A549 (cell line): Measurements from ENCODE around the gene DNAJA1.

ENCODE experiments used
- CEBPB ChIP-seq, 2 experiments: fragments of >200 bp in 1 of 2; sonication (Bioruptor Twin) in 1 of 2; formaldehyde crosslinking in 1 of 2; IDR thresholded peaks; 2 replicates each; pipeline ENCODE4 v1.6.1; 2012 to 2016
- CHD4 ChIP-seq: fragments of 200-600 bp; sonication (generic); IDR thresholded peaks from 2 replicates; pipeline ENCODE4 v1.6.1; 2016; ENCODE audit warnings: antibody characterized with exemption, mild to moderate bottlenecking, borderline replicate concordance
- KDM5A ChIP-seq: fragments of 200-600 bp; sonication (generic); IDR thresholded peaks from 2 replicates; pipeline ENCODE4 v1.6.1; 2016; ENCODE audit warnings: antibody characterized with exemption, mild to moderate bottlenecking
- SMC3 ChIP-seq: fragments of >200 bp; sonication (Bioruptor Twin); formaldehyde crosslinking; IDR thresholded peaks from 3 replicates; pipeline ENCODE4 v1.6.1; 2018; ENCODE audit warnings: inconsistent platforms
- TF ChIP-seq, protein P1 (sequence below): fragments of >200 bp; sonication (Bioruptor Twin); formaldehyde crosslinking; IDR thresholded peaks from 3 replicates; pipeline ENCODE4 v1.5.1; 2016
- TF ChIP-seq, protein P2 (sequence below): IDR thresholded peaks from 2 replicates; pipeline ENCODE4 v1.6.1; 2012

DNA sequence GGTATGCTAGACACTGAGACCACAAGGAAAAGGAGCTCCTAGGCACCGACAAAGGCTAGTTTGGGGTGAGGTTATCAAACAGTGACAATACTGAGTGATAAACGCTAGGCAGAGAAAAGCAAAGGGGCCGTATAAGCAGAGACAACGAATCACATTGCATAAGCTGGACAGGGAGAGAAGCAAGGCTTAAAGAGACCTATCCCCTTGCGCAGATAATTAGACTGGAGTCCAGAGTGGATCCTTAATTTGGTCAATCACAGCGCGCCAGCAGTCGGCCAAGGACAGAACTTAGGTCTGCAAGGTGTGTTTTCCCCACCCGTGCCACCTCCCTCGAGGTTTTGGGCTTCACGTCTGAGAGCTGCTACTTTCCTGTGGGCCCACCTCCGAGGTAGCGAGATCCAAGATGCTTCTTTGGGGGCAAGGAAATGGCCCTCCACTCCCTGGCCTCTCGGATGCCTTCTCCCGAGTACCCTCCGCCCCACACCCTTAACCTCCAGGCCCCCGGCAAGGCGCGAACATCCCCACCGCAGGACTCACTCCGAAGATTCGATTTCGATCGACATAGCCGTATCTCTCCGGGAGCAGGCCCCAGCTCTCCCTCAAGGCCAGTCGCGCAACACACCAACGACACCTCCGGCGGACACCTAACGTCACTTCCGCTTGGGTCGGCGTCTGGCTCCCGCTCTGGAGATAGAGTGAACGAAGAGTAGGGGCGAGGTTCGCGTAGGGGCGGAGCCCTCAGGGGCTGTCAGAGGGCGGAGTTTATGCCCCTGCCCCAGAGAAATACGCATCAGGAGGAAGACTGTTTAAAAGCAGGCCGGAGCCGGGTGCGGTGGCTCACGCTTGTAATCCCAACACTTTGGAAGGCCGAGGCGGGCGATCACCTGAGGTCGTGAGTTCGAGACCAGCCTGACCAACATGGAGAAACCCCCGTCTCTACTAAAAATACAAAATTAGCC lies 51.3 kb downstream of the DNAJA1 start, which contains the start of gene SMU1:
- peak; percentile 74 for TF ChIP-seq KDM5A
- TF ChIP-seq, protein P1, sequence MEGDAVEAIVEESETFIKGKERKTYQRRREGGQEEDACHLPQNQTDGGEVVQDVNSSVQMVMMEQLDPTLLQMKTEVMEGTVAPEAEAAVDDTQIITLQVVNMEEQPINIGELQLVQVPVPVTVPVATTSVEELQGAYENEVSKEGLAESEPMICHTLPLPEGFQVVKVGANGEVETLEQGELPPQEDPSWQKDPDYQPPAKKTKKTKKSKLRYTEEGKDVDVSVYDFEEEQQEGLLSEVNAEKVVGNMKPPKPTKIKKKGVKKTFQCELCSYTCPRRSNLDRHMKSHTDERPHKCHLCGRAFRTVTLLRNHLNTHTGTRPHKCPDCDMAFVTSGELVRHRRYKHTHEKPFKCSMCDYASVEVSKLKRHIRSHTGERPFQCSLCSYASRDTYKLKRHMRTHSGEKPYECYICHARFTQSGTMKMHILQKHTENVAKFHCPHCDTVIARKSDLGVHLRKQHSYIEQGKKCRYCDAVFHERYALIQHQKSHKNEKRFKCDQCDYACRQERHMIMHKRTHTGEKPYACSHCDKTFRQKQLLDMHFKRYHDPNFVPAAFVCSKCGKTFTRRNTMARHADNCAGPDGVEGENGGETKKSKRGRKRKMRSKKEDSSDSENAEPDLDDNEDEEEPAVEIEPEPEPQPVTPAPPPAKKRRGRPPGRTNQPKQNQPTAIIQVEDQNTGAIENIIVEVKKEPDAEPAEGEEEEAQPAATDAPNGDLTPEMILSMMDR: no peak
- no peak for TF ChIP-seq CHD4
- peak in 1 of 2 experiments; percentile 26; a peak in 1 of 4 replicates for TF ChIP-seq CEBPB (IDR thresholded peaks at IDR 0.05)
- TF ChIP-seq, protein P2, sequence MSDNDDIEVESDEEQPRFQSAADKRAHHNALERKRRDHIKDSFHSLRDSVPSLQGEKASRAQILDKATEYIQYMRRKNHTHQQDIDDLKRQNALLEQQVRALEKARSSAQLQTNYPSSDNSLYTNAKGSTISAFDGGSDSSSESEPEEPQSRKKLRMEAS: peak; percentile 74
- no peak for TF ChIP-seq SMC3
